Breast epithelium (tissue), 4 donors: Measurements from ENCODE around the gene NAV2. TPM values are rescaled to one million over a fixed set of nuclear protein-coding genes. Genes with fewer than 3 reads are reported as not detected.

Experiments used
- DNase-seq, 2 donors: peaks; one replicate each; pipeline ENCODE4 v3.0.0-alpha.2; 2019; ENCODE audit warnings: low spot score in 2 of 2
- H3K27ac ChIP-seq, 2 donors: fragments of 200-600 bp; sonication (generic) in 1 of 2; one replicate each; pipeline ENCODE4 v1.5.1; 2016 to 2019; ENCODE audit warnings: mild to moderate bottlenecking in 1 of 2
- H3K27me3 ChIP-seq, 2 donors: fragments of 200-600 bp; sonication (generic) in 1 of 2; one replicate each; pipeline versions ENCODE4 v1.5.1 to v1.6.0; 2017 to 2019; ENCODE audit warnings: control low read depth in 1 of 2, mild to moderate bottlenecking in 1 of 2
- H3K36me3 ChIP-seq: fragments of 200-600 bp; one replicate; pipeline ENCODE4 v1.5.1; 2019
- H3K4me1 ChIP-seq, 2 donors: fragments of 200-600 bp; sonication (generic); one replicate each; pipeline ENCODE4 v1.5.1; 2016 to 2019; ENCODE audit warnings: control low read depth in 1 of 2
- H3K4me3 ChIP-seq, 3 donors: fragments of 200-600 bp; sonication (generic); 1 replicate in 2 of 3; 2 replicates in 1 of 3; pipeline ENCODE4 v1.5.1; 2016 to 2019; ENCODE audit warnings: mild to moderate bottlenecking in 3 of 3, moderate library complexity in 2 of 3
- H3K9me3 ChIP-seq, 2 donors: fragments of 200-600 bp; sonication (generic) in 1 of 2; one replicate each; pipeline ENCODE4 v1.5.1; 2016 to 2019; ENCODE audit warnings: control low read depth in 1 of 2
- CTCF ChIP-seq, 3 donors: fragments of 450-650 bp; IDR thresholded peaks; one replicate each; pipeline ENCODE4 v1.5.1; 2016 to 2017; ENCODE audit warnings: antibody characterized with exemption in 3 of 3, mild to moderate bottlenecking in 3 of 3, moderate library complexity in 3 of 3
- POLR2A ChIP-seq: fragments of 450-650 bp; IDR thresholded peaks from one replicate; pipeline ENCODE4 v1.6.1; 2016; ENCODE audit warnings: antibody characterized with exemption, mild to moderate bottlenecking, moderate library complexity
- POLR2AphosphoS5 ChIP-seq, 3 donors: sonication (generic); formaldehyde crosslinking; IDR thresholded peaks; one replicate each; pipeline ENCODE4 v1.6.1; 2017; ENCODE audit warnings: antibody characterized with exemption in 3 of 3
- intact Hi-C: fragments of 100-400 bp; cut with DNase I; formaldehyde crosslinking; loops from one replicate; pipeline ENCODE4 v1.15.1; 2023; ENCODE audit warnings: low total_unique reads
- total RNA-seq, 3 donors: library from RNA; depleted of rRNA; stranded (reverse); fragments of >200 nt; gene quantifications; one replicate each; pipeline ENCODE4 v1.1.0, GENCODE V29; 2016

Gene NAV2
- total RNA-seq, 3 donors from 2014 or later: 28.2 to 61.8 (median 31.4) TPM

DNA sequence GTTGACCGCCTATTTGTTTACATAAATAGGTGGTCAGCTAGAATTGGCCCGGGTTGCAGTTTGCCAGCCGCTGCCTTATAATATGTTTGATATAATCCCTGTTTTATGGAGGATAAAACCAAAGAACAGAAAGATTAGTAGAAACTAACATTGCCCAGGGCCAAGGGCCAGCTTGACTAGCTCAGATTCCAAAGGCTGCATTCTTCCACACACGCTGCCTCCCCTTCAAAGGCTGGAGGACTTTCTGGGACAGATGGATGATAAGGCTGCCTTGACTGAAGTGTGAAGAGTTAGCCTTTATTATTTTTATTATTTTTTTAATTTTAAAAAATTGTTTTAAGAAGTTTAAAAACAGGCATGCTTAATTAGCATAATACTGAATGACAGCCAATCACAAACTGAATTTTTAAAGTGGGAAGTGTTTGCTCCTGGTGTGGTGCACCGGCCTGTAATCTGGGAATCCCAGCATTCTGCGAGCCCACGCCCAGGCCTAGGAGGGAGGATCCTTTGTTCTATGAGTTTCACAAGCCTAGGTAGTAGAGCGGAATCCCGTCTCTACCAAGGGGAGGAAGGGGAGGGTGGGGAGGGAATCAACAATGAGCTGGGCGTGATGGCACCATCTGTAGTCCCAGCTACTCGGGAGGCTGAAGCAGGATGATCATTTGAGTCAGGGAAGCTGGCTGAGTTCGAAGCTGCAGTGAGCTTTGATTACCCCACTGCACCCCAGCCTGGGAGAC lies 114.9 kb downstream of the NAV2 start:
- H3K9me3 ChIP-seq: no peaks in the 10 kb centered on the region
- H3K27me3 ChIP-seq: no peaks in the 10 kb centered on the region
- H3K4me3 ChIP-seq: no peak overlapping the region
- H3K4me1 ChIP-seq: peaks cover 0 to 7% of the 10 kb centered on the region in 2 donors
- no peak for DNase-seq
- H3K36me3 ChIP-seq: no peaks in the 10 kb centered on the region
- intact Hi-C loops: no loop called here
- peak overlapping the region in 1 of 2 donors; percentile 21 for H3K27ac ChIP-seq
- TF ChIP-seq POLR2A: no peak
- no peak for TF ChIP-seq CTCF (IDR thresholded peaks at IDR 0.05)
- TF ChIP-seq POLR2AphosphoS5 (IDR thresholded peaks at IDR 0.05): no peak

GRCh38 chr11:19828382-19829108 lies 115.9 kb downstream of the NAV2 start:
- Histone ChIP-seq H3K4me1 (peaks cover 0 to 7% of the 10 kb centered on the region in 2 donors), H3K4me3 (no peak overlapping the region), H3K9me3 (no peaks in the 10 kb centered on the region), H3K27me3 (no peaks in the 10 kb centered on the region), H3K27ac (peak overlapping the region; percentile 46 to 48), H3K36me3 (no peaks in the 10 kb centered on the region)
- intact Hi-C loops: no loop called here
- DNase-seq: no peak
- TF ChIP-seq POLR2AphosphoS5 (IDR thresholded peaks at IDR 0.05) (no peak), CTCF (IDR thresholded peaks at IDR 0.05) (no peak), POLR2A (no peak)

DNA sequence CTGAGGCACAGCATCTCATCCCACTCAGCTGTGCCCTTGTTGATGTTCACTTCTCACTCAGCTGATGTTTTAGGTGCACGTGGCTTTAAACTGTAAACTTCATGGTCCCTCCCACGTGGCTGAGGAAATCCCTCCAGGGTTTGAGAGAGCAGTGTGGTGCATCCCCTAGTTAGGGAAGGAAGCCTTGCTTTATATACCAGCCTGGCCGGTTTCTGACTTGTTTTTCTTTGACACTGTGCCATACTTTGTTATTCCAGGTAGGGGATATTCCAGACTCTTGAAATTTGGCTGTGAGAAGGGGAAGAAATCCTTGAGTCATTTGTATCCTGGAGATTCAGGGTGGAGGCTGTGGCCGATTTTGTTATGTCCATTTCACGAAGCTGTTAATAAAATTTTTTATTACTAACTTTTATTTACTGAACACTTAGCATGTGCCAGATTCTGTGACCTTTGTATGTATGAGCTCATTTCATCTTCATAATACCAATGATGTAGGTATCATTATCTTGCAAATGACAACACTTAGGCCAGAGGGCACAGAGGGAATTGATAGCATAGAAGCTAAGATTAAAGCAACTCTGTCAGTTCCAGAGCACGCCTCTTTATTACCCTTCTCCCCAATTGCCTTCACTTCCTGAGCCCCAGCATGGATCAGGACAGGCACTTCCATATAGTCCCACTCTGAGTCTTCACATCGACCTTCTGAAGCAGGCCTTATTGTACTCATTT lies 116.6 kb downstream of the NAV2 start:
- H3K4me1 ChIP-seq: peaks cover 0 to 7% of the 10 kb centered on the region in 2 donors
- H3K4me3 ChIP-seq: no peak overlapping the region
- no peak for TF ChIP-seq POLR2A
- peak in 1 of 3 donors; percentile 43 for TF ChIP-seq POLR2AphosphoS5 (IDR thresholded peaks at IDR 0.05)
- no peak for TF ChIP-seq CTCF (IDR thresholded peaks at IDR 0.05)
- no peaks in the 10 kb centered on the region for H3K36me3 ChIP-seq
- no peaks in the 10 kb centered on the region for H3K9me3 ChIP-seq
- peak; percentile 73 to 74 for DNase-seq
- H3K27me3 ChIP-seq: no peaks in the 10 kb centered on the region
- H3K27ac ChIP-seq: peak overlapping the region; percentile 46 to 48
- intact Hi-C loops: no loop called here

- Histone ChIP-seq H3K27me3 (no peaks in the 10 kb centered on the region), H3K36me3 (no peaks in the 10 kb centered on the region), H3K4me3 (no peak overlapping the region), H3K4me1 (peaks cover 0 to 7% of the 10 kb centered on the region in 2 donors), H3K27ac (peak overlapping the region in 1 of 2 donors; percentile 8), H3K9me3 (no peaks in the 10 kb centered on the region)
- intact Hi-C loops: no loop called here
- no peak for DNase-seq
- no peak for TF ChIP-seq POLR2AphosphoS5 (IDR thresholded peaks at IDR 0.05)
- no peak for TF ChIP-seq CTCF (IDR thresholded peaks at IDR 0.05)
- no peak for TF ChIP-seq POLR2A
These were observed 119.6 kb downstream of the NAV2 start for GRCh38 chr11:19832086-19832750.
